Karpas-422 (cell line): ENCODE results near the gene GAK. TPM values are rescaled to one million over a fixed set of nuclear protein-coding genes. Genes with fewer than 3 reads are reported as not detected.

Source experiments
- DNase-seq: peaks from one replicate; pipeline ENCODE4 v3.0.0-alpha.2; 2015
- H2AFZ ChIP-seq: fragments of 200-600 bp; sonication (generic); 2 replicates; pipeline ENCODE4 v1.6.1; 2014; ENCODE audit warnings: antibody characterized with exemption, low read length, mixed read lengths
- H3K27ac ChIP-seq: fragments of 200-600 bp; sonication (generic); 2 replicates; pipeline ENCODE4 v1.5.1; 2014; ENCODE audit warnings: mild to moderate bottlenecking, low read length, moderate library complexity
- H3K27me3 ChIP-seq: fragments of 200-600 bp; sonication (generic); 2 replicates; pipeline ENCODE4 v1.6.1; 2014; ENCODE audit warnings: low read length, mixed read lengths
- H3K36me3 ChIP-seq: fragments of 200-600 bp; sonication (generic); 2 replicates; pipeline ENCODE4 v1.6.1; 2014; ENCODE audit warnings: low read length, mixed read lengths; ENCODE audit not compliant: insufficient read depth
- H3K4me1 ChIP-seq: fragments of 200-600 bp; sonication (generic); 2 replicates; pipeline ENCODE4 v1.6.1; 2014; ENCODE audit warnings: mild to moderate bottlenecking, low read length, mixed read lengths
- H3K4me2 ChIP-seq: fragments of 200-600 bp; sonication (generic); 2 replicates; pipeline ENCODE4 v1.6.1; 2014; ENCODE audit warnings: low read length, low read depth, mild to moderate bottlenecking; ENCODE audit not compliant: poor library complexity, severe bottlenecking
- H3K4me3 ChIP-seq: fragments of 200-600 bp; sonication (generic); 2 replicates; pipeline ENCODE4 v1.5.1; 2014; ENCODE audit warnings: mild to moderate bottlenecking, antibody characterized with exemption, low read length, mixed read lengths
- H3K79me2 ChIP-seq: fragments of 200-600 bp; sonication (generic); 2 replicates; pipeline ENCODE4 v1.6.1; 2014; ENCODE audit warnings: mild to moderate bottlenecking, low read length, mixed read lengths
- H3K9ac ChIP-seq: fragments of 200-600 bp; sonication (generic); 2 replicates; pipeline ENCODE4 v1.6.0; 2014; ENCODE audit warnings: low read length
- H3K9me2 ChIP-seq: fragments of 200-600 bp; sonication (generic), shearing (Covaris generic); replicated peaks from 2 replicates; pipeline ENCODE4 v1.6.0; 2014; ENCODE audit warnings: mild to moderate bottlenecking, low read length, moderate library complexity; ENCODE audit not compliant: insufficient read depth
- H3K9me3 ChIP-seq: fragments of 300-700, 200-600 bp; sonication (generic); 2 replicates; pipeline ENCODE4 v1.6.1; 2014; ENCODE audit warnings: low read length, mixed read lengths
- H4K20me1 ChIP-seq: fragments of 200-600 bp; sonication (generic); 2 replicates; pipeline ENCODE4 v1.6.1; 2014; ENCODE audit warnings: mild to moderate bottlenecking, antibody characterized with exemption, low read length, low read depth; ENCODE audit not compliant: insufficient read depth
- total RNA-seq: library from RNA; depleted of rRNA; stranded (reverse); fragments of >200 nt; shearing (Covaris generic); gene quantifications from 2 replicates; pipeline ENCODE4 v1.2.3, GENCODE V29; 2014; ENCODE audit warnings: low replicate concordance

The GAK gene
- total RNA-seq, 1 experiment from 2014 or later, result 48.8 TPM

DNA sequence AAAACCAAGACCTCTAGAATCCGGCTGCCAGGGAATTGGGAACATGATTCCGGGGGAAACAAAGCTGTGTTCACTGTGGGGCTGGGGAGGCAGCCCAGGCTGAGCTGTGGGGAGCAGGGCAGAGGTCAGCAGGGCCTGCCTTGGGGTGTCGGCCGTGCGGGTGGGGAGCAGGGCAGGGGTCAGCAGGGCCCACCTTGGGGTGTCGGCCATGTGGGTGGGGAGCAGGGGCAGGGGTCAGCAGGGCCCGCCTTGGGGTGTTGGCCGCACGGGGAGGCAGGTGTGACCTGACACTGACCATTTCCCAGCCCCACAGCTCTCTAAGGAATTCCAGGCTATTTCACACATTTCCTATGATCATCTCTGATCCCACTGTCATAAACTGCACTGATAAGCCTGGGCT lies 60.6 kb downstream of the GAK start:
- Histone ChIP-seq H2AFZ (no peak overlapping the region), H3K9ac (no peak overlapping the region), H3K27ac (no peak overlapping the region), H3K4me2 (no peak overlapping the region), H3K4me1 (no peaks in the 10 kb centered on the region), H3K27me3 (no peaks in the 10 kb centered on the region), H4K20me1 (no peaks in the 10 kb centered on the region), H3K79me2 (no peaks in the 10 kb centered on the region), H3K9me3 (no peaks in the 10 kb centered on the region), H3K4me3 (no peak overlapping the region), H3K9me2 (no peaks in the 10 kb centered on the region), H3K36me3 (peaks cover 8% of the 10 kb centered on the region)
- no peak for DNase-seq

GRCh38 chr4:870951-871350 lies 61.2 kb downstream of the GAK start:
- H3K9me3 ChIP-seq, result no peaks in the 10 kb centered on the region
- no peak overlapping the region for H2AFZ ChIP-seq
- no peak overlapping the region for H3K9ac ChIP-seq
- peaks cover 8% of the 10 kb centered on the region for H3K36me3 ChIP-seq
- H3K4me3 ChIP-seq, result no peak overlapping the region
- no peaks in the 10 kb centered on the region for H3K27me3 ChIP-seq
- H3K9me2 ChIP-seq, result no peaks in the 10 kb centered on the region
- H3K79me2 ChIP-seq, result no peaks in the 10 kb centered on the region
- no peak for DNase-seq
- no peaks in the 10 kb centered on the region for H3K4me1 ChIP-seq
- H4K20me1 ChIP-seq, result no peaks in the 10 kb centered on the region
- no peak overlapping the region for H3K4me2 ChIP-seq
- H3K27ac ChIP-seq, result no peak overlapping the region

DNA sequence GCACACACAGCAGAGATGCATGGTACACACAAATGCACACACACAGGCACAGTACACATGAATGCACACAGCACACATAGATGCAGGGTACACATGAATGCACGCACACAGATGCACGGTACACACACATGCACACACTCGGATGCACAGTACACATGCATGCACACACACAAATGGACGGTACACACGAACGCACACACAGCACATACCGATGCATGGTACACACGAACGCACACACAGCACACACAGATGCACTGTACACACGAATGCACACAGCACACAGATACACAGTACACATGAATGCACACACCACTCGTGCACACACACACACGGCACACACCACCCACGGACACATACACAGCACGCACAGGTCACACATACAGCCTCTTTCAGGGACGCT lies 62.3 kb downstream of the GAK start:
- H3K27me3 ChIP-seq, result no peaks in the 10 kb centered on the region
- no peak overlapping the region for H3K4me3 ChIP-seq
- H3K4me1 ChIP-seq, result no peaks in the 10 kb centered on the region
- no peaks in the 10 kb centered on the region for H4K20me1 ChIP-seq
- no peak overlapping the region for H3K27ac ChIP-seq
- no peak overlapping the region for H3K9ac ChIP-seq
- no peaks in the 10 kb centered on the region for H3K9me2 ChIP-seq
- H3K4me2 ChIP-seq, result no peak overlapping the region
- H3K79me2 ChIP-seq, result no peaks in the 10 kb centered on the region
- no peak overlapping the region for H2AFZ ChIP-seq
- H3K9me3 ChIP-seq, result no peaks in the 10 kb centered on the region
- H3K36me3 ChIP-seq, result peaks cover 8% of the 10 kb centered on the region
- DNase-seq, result no peak

DNA sequence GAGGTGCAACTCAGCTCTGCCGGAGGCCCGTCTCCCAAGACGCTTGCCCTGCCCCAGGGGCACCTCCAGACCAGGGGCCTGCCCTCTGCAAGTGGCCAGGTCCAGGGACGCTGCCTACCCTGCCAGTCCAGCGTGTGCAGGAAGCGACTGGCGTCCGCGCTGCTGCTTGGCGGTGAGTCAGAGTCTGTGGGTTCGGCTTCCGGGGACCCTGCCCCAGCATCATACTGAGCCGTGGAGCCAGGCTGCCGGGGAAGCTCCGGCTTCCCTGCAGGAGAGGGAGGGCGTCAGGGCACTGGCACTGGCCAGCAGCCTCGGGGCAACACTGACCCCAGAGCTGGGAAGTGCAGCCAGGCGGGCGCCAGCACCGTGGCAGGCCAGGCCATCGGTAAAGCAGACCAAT lies 63.7 kb downstream of the GAK start:
- Histone ChIP-seq H3K27ac (no peak overlapping the region), H3K36me3 (peaks cover 8% of the 10 kb centered on the region), H4K20me1 (no peaks in the 10 kb centered on the region), H3K9ac (no peak overlapping the region), H3K4me1 (no peaks in the 10 kb centered on the region), H3K27me3 (no peaks in the 10 kb centered on the region), H3K4me3 (no peak overlapping the region), H2AFZ (no peak overlapping the region), H3K9me3 (no peaks in the 10 kb centered on the region), H3K9me2 (no peaks in the 10 kb centered on the region), H3K79me2 (no peaks in the 10 kb centered on the region), H3K4me2 (no peak overlapping the region)
- DNase-seq, result no peak

GRCh38 chr4:867526-868250 lies 64.4 kb downstream of the GAK start:
- DNase-seq, result no peak
- H3K4me2 ChIP-seq, result no peak overlapping the region
- H3K79me2 ChIP-seq, result no peaks in the 10 kb centered on the region
- no peak overlapping the region for H2AFZ ChIP-seq
- H3K9ac ChIP-seq, result no peak overlapping the region
- no peak overlapping the region for H3K27ac ChIP-seq
- no peaks in the 10 kb centered on the region for H3K9me3 ChIP-seq
- no peaks in the 10 kb centered on the region for H3K9me2 ChIP-seq
- H4K20me1 ChIP-seq, result no peaks in the 10 kb centered on the region
- H3K36me3 ChIP-seq, result peaks cover 15% of the 10 kb centered on the region
- no peak overlapping the region for H3K4me3 ChIP-seq
- no peaks in the 10 kb centered on the region for H3K4me1 ChIP-seq
- no peaks in the 10 kb centered on the region for H3K27me3 ChIP-seq

DNA sequence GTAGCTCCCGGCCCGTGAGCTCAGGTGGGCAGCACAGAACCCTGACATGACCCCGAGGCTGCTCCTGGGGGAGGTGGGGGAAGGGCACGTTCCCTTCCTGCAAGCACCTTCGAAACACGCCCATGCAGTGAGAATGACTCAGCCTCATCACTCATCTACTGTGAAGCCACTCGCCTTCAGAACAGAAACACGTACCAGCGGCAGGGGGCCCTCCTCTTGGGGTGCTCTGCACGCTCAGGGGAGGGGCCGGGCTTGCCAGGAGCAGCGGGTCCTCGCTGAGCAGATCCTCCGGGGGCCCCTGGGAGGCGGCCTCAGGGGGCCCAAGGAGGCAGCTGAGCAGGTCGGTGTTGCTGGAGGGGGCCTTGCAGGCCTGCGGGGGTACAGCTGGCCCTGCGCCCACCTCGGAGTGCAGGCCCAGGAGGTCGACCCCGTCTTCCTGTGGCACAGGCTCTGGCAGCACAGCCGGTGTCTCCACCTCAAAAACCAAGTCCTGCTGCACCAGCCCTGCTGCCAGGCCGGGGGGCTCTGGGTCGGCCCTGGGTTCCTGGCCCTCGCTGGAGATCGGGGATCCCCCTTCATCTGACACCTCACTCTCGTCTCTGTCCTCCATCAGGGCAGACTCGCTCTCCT lies 65.2 kb downstream of the GAK start:
- Histone ChIP-seq H3K9me2 (no peaks in the 10 kb centered on the region), H3K4me3 (no peak overlapping the region), H2AFZ (no peak overlapping the region), H3K9me3 (no peaks in the 10 kb centered on the region), H3K36me3 (peaks cover 21% of the 10 kb centered on the region), H3K27me3 (no peaks in the 10 kb centered on the region), H3K27ac (no peak overlapping the region), H3K9ac (no peak overlapping the region), H3K79me2 (no peaks in the 10 kb centered on the region), H4K20me1 (no peaks in the 10 kb centered on the region), H3K4me1 (no peaks in the 10 kb centered on the region), H3K4me2 (no peak overlapping the region)
- DNase-seq, result no peak

DNA sequence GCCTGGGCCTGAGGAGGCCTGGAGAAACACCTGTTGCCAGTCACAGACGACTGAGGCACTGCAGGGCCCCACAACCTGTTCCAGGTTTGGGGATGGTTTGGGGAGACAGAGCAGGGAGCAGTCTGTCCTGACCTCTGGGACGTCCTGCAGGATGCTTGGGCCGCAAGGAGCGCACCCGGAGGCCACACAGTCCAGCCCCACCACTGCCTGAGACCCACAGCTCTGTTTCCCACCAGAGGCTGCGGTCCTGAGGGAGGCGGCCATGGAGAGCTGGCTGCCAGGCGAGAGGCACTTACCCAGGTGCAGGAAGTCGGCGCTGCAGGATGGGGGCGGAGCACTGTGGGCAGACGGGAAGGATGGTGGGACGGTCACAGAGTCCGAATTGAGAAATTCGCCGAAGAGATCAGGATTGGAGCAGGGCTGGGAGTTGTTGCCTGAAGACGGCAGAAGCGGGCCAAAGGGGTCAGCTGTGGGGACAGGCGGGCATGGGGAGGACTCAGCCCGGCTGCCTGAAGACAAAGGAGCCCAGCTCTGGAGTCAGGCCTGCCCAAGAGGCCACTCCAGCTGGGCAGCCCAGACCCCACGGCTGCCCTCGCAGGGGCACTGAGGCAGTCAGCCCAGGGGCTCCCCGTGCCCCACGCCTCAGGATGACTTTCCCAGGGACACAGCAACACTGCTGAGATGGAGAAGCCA lies 65.9 kb downstream of the GAK start:
- no peak overlapping the region for H3K27ac ChIP-seq
- H3K27me3 ChIP-seq, result no peaks in the 10 kb centered on the region
- H3K4me1 ChIP-seq, result no peaks in the 10 kb centered on the region
- no peaks in the 10 kb centered on the region for H3K79me2 ChIP-seq
- no peak for DNase-seq
- H2AFZ ChIP-seq, result no peak overlapping the region
- H4K20me1 ChIP-seq, result no peaks in the 10 kb centered on the region
- H3K4me2 ChIP-seq, result no peak overlapping the region
- H3K4me3 ChIP-seq, result no peak overlapping the region
- H3K9ac ChIP-seq, result no peak overlapping the region
- H3K9me2 ChIP-seq, result no peaks in the 10 kb centered on the region
- H3K9me3 ChIP-seq, result no peaks in the 10 kb centered on the region
- H3K36me3 ChIP-seq, result peaks cover 25% of the 10 kb centered on the region

DNA sequence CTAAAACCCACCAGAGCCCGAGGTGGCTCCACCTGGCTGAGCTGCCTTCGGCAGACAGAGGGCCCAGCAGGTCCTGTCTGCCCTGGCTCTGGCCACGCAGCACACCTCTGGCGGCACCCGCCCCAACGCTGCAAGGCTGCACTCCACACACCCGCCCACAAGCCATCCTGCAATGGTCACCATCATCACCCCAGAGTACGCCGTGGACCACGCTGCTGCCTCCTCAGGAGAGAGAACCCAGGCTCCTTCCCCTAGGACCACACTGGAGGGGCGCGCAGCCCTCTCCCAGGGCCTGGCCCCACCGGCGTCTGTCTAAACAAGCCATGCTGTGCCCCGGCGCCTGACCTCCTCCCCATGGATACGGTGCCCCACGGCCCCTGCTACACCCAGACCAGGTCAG lies 66.5 kb downstream of the GAK start:
- no peaks in the 10 kb centered on the region for H3K4me1 ChIP-seq
- no peak overlapping the region for H3K27ac ChIP-seq
- H3K9me3 ChIP-seq, result no peaks in the 10 kb centered on the region
- DNase-seq, result no peak
- H3K27me3 ChIP-seq, result no peaks in the 10 kb centered on the region
- no peaks in the 10 kb centered on the region for H4K20me1 ChIP-seq
- H3K79me2 ChIP-seq, result no peaks in the 10 kb centered on the region
- peaks cover 22% of the 10 kb centered on the region for H3K36me3 ChIP-seq
- H3K9ac ChIP-seq, result no peak overlapping the region
- H3K4me2 ChIP-seq, result no peak overlapping the region
- H3K9me2 ChIP-seq, result no peaks in the 10 kb centered on the region
- H2AFZ ChIP-seq, result no peak overlapping the region
- H3K4me3 ChIP-seq, result no peak overlapping the region
